Mammary epithelial cell (primary cell): ENCODE results near the gene UBE2Z.

Experiments
- CTCF ChIP-seq, 2 donors: IDR thresholded peaks in 1 of 2; conservative IDR thresholded peaks in 1 of 2; 2 replicates each; pipeline ENCODE4 v1.5.1; 2011 to 2012; ENCODE audit warnings: inconsistent platforms in 2 of 2, low read length in 2 of 2, mild to moderate bottlenecking in 2 of 2, control low read depth in 1 of 2, low read depth in 1 of 2; ENCODE audit not compliant: insufficient read depth in 1 of 2; ENCODE audit errors: extremely low read depth in 1 of 2
- EZH2 ChIP-seq: IDR thresholded peaks from 2 replicates; pipeline ENCODE4 v1.6.1; 2012; ENCODE audit warnings: low read length, inconsistent platforms, borderline replicate concordance

GRCh38 chr17:48951572-48951971 lies 43.4 kb downstream of the UBE2Z start:
- no peak for TF ChIP-seq EZH2
- no peak for TF ChIP-seq CTCF (conservative IDR thresholded peaks at IDR 0.05 in 1 of 2, IDR thresholded peaks at IDR 0.05 in 1 of 2; ENCODE audit: extremely low read depth in 1 of 2, insufficient read depth in 1 of 2, low read depth in 1 of 2, low read length in 2 of 2)
